Activated CD8-positive, alpha-beta T cell treated with anti-CD3 and anti-CD28 coated beads for 36 hours (primary cell): ENCODE data around the gene MEF2D. TPM values are rescaled to one million over a fixed set of nuclear protein-coding genes. Genes with fewer than 3 reads are reported as not detected.

Experiments used
- ATAC-seq: fragments of 200-7000 bp; cut with Tn5 transposase; one replicate; pipeline ENCODE4 v1.10.0; 2021; ENCODE audit warnings: mild to moderate bottlenecking, moderate library complexity
- CTCF ChIA-PET: fragments of 350-600 bp; sonication (Branson Sonifier 250); formaldehyde crosslinking; loops from one replicate; lab custom pipeline; 2021; ENCODE audit warnings: antibody characterized with exemption; lab: Charles Lee
- POLR2A ChIA-PET: fragments of 350-600 bp; sonication (Branson Sonifier 250); formaldehyde crosslinking; loops from one replicate; lab custom pipeline; 2021; ENCODE audit warnings: antibody characterized with exemption; lab: Charles Lee
- DNase-seq: peaks from one replicate; pipeline ENCODE4 v3.0.0-alpha.2; 2020
- H3K27ac Mint-ChIP-seq: one replicate; pipeline ENCODE4 v1.8.0; 2021; ENCODE audit warnings: mild to moderate bottlenecking, mixed read lengths
- H3K27me3 Mint-ChIP-seq: one replicate; pipeline ENCODE4 v1.8.0; 2021; ENCODE audit warnings: mixed read lengths
- H3K36me3 Mint-ChIP-seq: one replicate; pipeline ENCODE4 v1.8.0; 2021; ENCODE audit warnings: low read depth, mixed read lengths
- H3K4me1 Mint-ChIP-seq: one replicate; pipeline ENCODE4 v1.8.0; 2021; ENCODE audit warnings: low read depth, mixed read lengths
- H3K4me3 Mint-ChIP-seq: one replicate; pipeline ENCODE4 v1.8.0; 2021; ENCODE audit warnings: mild to moderate bottlenecking, moderate library complexity, mixed read lengths
- H3K9me3 Mint-ChIP-seq: one replicate; pipeline ENCODE4 v1.8.0; 2021; ENCODE audit warnings: mixed read lengths
- intact Hi-C: fragments of 100-400 bp; cut with micrococcal nuclease; formaldehyde crosslinking; loops from one replicate; pipeline ENCODE4 v1.10.0; 2022
- total RNA-seq, 2 experiments: library from RNA; stranded (reverse); gene quantifications; one replicate each; pipeline ENCODE4 v1.2.3, GENCODE V29; 2021
- TF ChIP-seq, protein P1 (sequence below): fragments of 200-600 bp; IDR thresholded peaks from one replicate; pipeline ENCODE4 v1.8.0; 2022; ENCODE audit warnings: antibody characterized with exemption, mild to moderate bottlenecking

The MEF2D gene
- total RNA-seq, 2 experiments from 2014 or later = 35.3 to 35.8 TPM

DNA sequence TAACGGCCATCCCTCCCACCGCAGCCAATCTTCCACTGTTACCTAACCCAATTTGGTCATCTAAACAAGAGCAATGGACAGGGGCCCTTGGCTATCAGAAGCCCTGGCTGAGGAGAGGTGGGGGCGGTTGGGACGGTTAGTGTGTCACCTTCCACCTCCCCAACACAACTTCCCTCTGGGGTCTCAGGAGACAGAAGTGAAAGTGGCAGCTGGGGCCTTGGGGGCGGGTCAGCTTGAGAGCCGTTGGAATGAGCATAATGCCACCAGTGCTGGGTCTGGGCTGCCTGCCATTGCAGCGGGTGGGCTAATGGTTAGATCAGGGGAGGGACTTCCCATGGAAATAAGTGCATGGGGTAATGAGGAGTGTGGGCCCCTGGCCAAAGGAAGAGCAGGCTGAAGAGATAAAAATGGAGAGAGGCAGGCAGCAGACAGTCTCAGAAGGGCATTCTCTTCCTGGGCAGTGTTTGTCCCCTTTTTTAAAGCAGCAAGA lies 7.9 kb downstream of the MEF2D start:
- ChIA-PET POLR2A (interaction anchor here (0.5 to 15.0 kb wide), 6 partner anchors 7 to 213 kb away, joined by 3 to 245 read pairs (median 4); partner anchors contain the start of genes CRABP2, MEF2D and NAXE), CTCF (interaction anchor here (0.9 to 14.3 kb wide), 5 partner anchors 8 to 135 kb away, joined by 3 to 220 read pairs (median 3); partner anchors contain the start of gene MEF2D)
- Mint-ChIP-seq H3K27me3 (no peaks in the 10 kb centered on the region), H3K36me3 (peaks cover 13% of the 10 kb centered on the region), H3K9me3 (no peaks in the 10 kb centered on the region), H3K27ac (peak overlapping the region; percentile 86), H3K4me3 (peak overlapping the region; percentile 11), H3K4me1 (peaks cover 97% of the 10 kb centered on the region)
- no peak for ATAC-seq
- DNase-seq = peak; percentile 58
- TF ChIP-seq, protein P1, sequence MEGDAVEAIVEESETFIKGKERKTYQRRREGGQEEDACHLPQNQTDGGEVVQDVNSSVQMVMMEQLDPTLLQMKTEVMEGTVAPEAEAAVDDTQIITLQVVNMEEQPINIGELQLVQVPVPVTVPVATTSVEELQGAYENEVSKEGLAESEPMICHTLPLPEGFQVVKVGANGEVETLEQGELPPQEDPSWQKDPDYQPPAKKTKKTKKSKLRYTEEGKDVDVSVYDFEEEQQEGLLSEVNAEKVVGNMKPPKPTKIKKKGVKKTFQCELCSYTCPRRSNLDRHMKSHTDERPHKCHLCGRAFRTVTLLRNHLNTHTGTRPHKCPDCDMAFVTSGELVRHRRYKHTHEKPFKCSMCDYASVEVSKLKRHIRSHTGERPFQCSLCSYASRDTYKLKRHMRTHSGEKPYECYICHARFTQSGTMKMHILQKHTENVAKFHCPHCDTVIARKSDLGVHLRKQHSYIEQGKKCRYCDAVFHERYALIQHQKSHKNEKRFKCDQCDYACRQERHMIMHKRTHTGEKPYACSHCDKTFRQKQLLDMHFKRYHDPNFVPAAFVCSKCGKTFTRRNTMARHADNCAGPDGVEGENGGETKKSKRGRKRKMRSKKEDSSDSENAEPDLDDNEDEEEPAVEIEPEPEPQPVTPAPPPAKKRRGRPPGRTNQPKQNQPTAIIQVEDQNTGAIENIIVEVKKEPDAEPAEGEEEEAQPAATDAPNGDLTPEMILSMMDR = no peak
- intact Hi-C loops = no loop called here

DNA sequence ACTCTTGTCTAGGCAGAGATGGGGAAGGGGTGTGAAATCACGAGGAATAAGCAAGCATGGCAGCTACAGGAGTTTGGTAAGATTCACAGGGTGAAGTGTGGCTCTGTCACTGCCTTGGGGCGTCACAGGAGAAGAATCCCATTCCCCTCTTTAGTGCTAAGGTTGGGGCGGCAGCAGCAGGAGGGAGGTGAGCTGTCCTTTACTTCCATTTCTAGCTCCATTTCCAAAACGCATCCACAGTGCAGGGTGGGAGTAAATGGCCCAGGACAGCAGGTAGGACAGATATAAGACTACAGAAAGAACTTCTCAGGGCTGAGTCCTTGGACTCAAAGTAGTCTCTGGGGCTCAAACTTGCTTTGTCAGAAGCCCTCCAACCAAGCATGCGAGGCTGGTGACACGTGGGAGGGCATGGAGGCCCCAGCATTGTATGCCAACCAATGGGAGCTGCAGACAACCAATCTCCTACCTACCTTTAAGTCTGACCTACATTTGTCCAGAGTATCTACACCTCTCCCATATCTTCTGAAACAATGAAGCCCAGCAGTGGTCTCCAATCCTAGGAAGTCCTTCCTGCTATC lies 8.5 kb downstream of the MEF2D start:
- intact Hi-C loops = no loop called here
- ChIA-PET CTCF (interaction anchor here (0.9 to 14.3 kb wide), 7 partner anchors 9 to 198 kb away, joined by 3 to 220 read pairs (median 3); partner anchors contain the start of gene MEF2D), POLR2A (interaction anchor here (0.5 to 15.0 kb wide), 5 partner anchors 8 to 316 kb away, joined by 3 to 245 read pairs (median 5); partner anchors contain the start of genes CRABP2, MEF2D and NAXE)
- H3K27ac Mint-ChIP-seq = peak overlapping the region; percentile 86
- no peaks in the 10 kb centered on the region for H3K27me3 Mint-ChIP-seq
- peaks cover 97% of the 10 kb centered on the region for H3K4me1 Mint-ChIP-seq
- no peak overlapping the region for H3K4me3 Mint-ChIP-seq
- TF ChIP-seq, protein P1 = no peak
- ATAC-seq = no peak
- peaks cover 16% of the 10 kb centered on the region for H3K36me3 Mint-ChIP-seq
- H3K9me3 Mint-ChIP-seq = no peaks in the 10 kb centered on the region
- no peak for DNase-seq

DNA sequence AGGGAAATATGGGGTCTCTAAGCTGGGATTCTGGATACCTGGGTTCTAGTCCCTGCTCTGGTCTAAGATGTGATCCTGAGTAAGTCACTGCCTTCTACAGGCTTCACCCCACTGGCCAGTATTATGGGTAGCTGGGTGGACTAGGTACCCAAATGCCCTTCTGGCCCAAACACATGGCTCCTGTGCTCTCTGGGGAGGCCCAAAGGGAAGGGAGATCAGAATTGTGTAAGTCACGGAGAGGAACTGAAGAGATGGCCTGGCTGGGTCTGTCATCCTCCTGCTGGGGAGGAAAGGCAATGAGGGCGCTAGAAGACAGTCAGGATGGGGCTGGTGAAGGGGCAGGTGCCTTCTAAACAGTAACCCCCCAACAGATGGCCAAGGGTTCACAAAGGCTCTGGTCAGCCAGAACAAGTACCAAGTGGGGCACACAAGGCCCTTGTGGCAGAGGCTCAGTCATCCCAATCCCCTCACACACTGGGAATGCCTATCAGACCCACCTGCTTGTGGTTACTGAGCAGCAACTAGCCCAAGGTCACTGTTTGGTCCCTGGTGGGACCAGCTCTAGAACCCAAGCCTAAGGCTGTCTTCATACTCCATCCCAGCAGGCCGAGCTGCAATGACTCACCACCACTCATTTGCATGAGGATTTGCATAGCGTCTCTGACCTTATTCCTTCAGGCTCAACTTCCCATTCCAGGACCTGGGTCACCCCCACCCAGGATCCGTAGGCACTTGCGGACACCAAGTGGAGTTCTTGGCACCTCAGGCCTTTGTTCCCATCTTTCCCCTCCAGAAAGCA lies 9.2 kb downstream of the MEF2D start:
- CTCF ChIA-PET = interaction anchor here (0.9 to 14.3 kb wide), 8 partner anchors 10 to 198 kb away, joined by 3 to 220 read pairs (median 4); partner anchors contain the start of gene MEF2D
- ATAC-seq = no peak
- POLR2A ChIA-PET = interaction anchor here (1.1 to 15.0 kb wide), 4 partner anchors 9 to 317 kb away, joined by 3 to 245 read pairs (median 6); partner anchors contain the start of genes MEF2D and NAXE
- TF ChIP-seq, protein P1 = no peak
- no peak for DNase-seq
- intact Hi-C loops = no loop called here
- no peaks in the 10 kb centered on the region for H3K9me3 Mint-ChIP-seq
- H3K27ac Mint-ChIP-seq = peak overlapping the region; percentile 86
- H3K27me3 Mint-ChIP-seq = no peaks in the 10 kb centered on the region
- H3K4me1 Mint-ChIP-seq = peaks cover 97% of the 10 kb centered on the region
- peaks cover 20% of the 10 kb centered on the region for H3K36me3 Mint-ChIP-seq
- no peak overlapping the region for H3K4me3 Mint-ChIP-seq

DNA sequence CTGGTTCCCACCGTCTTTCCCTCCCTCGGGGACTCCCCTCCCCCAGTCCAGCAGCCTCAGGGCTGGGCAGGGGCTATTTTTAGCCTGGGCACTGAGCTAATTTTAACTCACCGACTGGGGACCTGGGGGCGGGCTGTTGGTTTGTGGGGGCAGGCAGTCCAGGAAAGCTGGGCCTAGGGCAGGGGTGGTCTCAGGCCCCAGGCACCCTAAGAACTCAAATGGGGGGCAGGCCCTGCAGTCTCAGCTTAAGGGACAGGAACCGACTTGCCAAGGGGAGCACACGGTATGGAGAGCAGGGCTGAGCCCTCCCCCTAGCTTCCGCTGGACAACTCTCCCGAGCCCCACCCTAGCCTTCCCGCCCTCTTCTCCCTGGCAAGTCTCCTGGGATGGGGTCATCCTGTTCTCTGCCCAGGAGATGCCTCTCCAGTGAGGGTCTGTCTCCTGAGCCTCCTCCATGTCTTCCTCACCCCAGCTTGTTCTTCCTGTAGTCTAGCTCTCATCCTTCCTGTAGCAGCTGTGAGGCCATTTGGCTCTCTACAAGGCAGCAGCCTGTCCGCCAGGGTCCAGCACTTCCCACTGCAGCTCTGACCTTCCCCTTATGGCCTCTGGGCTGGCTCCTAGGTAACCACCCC lies 10.1 kb downstream of the MEF2D start:
- ChIA-PET POLR2A (interaction anchor here (3.4 to 15.0 kb wide), 2 partner anchors 10 to 17 kb away, joined by 17 to 245 read pairs; partner anchors contain the start of gene MEF2D), CTCF (interaction anchor here (0.6 to 14.3 kb wide), 10 partner anchors 10 to 170 kb away, joined by 3 to 220 read pairs (median 4); partner anchors contain the start of gene MEF2D)
- intact Hi-C loops = no loop called here
- Mint-ChIP-seq H3K36me3 (peaks cover 22% of the 10 kb centered on the region), H3K27ac (peak overlapping the region; percentile 86), H3K4me3 (peak overlapping the region; percentile 48), H3K27me3 (no peaks in the 10 kb centered on the region), H3K4me1 (peaks cover 93% of the 10 kb centered on the region), H3K9me3 (no peaks in the 10 kb centered on the region)
- no peak for ATAC-seq
- DNase-seq = no peak
- TF ChIP-seq, protein P1 = no peak
